Right forelimb (tissue), 1 donor: ENCODE measurements around the gene MYO5A.

Experiments
- DNase-seq: peaks from one replicate; pipeline ENCODE4 v3.0.0-alpha.2; 2018

Gene MYO5A

GRCh38 chr15:52415628-52416027 lies 113.1 kb downstream of the MYO5A start:
- no peak for DNase-seq

GRCh38 chr15:52414936-52415335 lies 113.7 kb downstream of the MYO5A start:
- DNase-seq: no peak

- DNase-seq: no peak
Measured at GRCh38 chr15:52408823-52409222, 119.9 kb downstream of the MYO5A start.

DNA sequence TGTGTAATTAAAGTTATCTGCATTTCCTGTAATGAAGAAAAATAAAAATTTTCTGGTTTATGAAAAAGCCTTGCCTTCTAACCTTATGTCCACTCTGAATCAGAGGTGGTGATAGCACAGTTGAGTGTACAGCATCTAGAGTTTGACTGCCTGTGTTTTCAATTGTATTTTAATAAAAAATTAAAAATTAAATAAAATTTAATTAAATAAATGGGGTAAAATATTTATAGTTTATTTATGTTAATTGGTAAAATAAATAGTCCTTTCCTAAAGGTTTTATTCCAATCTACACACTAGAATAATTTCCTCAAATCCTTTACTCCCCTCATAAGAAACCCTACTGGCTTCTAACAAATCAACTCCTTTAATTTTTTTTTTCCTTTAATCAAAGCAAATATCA lies 121.3 kb downstream of the MYO5A start:
- no peak for DNase-seq

DNA sequence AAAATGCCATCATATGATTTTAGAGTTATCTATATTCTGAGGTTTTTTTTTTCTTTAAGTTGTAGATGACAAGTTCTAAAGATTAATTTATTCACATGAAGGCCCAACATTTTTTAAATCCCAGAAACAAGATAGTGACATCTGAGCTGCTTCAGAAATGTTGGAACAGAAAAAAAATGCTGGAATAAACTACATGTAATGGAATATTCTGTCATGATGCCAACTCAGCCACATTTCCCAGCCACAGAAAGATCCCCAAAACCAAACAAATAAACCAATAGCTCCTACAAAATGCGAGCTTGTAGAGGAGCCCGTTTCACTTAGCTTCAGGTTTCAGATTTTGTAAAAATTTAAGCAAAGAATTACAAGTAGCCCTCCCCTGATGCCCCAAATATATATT lies 122.1 kb downstream of the MYO5A start:
- no peak for DNase-seq

- no peak for DNase-seq
Measured at GRCh38 chr15:52405856-52406255, 122.8 kb downstream of the MYO5A start.

GRCh38 chr15:52397118-52397517 lies 131.6 kb downstream of the MYO5A start:
- no peak for DNase-seq

GRCh38 chr15:52394118-52394517 lies 134.6 kb downstream of the MYO5A start:
- no peak for DNase-seq

DNA sequence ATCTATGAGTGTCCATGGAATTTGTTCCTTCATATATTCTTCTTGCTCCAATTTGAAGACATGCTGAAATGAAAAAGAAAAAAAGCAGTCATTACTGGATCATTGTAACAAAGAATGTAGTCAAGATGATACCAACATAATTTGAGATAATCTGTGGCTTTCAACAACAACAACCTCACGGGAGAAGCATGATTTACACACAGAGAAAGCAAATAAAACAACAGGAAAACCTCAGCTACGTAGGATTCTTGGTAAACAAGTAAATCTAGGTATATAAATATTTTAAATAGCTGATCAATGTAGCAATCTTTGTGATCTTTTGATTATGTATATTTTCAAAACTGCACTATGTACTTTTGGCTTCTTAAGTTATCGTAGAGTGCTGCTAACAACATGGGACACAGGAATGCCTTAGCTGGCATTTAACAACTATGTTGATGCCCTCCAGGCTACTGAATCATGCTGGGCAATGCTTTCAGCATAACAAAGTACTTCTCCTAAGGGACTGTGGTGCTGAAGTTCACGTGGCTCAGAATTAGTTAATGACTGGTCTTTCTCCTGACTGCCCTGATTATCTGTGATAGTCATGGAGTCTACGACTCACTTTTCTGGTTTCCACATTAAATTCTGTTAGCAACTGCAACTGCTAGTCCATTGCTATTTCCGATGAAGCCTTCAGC lies 136.5 kb downstream of the MYO5A start:
- no peak for DNase-seq

- DNase-seq: no peak
Measured at GRCh38 chr15:52391069-52391468, 137.6 kb downstream of the MYO5A start.

DNA sequence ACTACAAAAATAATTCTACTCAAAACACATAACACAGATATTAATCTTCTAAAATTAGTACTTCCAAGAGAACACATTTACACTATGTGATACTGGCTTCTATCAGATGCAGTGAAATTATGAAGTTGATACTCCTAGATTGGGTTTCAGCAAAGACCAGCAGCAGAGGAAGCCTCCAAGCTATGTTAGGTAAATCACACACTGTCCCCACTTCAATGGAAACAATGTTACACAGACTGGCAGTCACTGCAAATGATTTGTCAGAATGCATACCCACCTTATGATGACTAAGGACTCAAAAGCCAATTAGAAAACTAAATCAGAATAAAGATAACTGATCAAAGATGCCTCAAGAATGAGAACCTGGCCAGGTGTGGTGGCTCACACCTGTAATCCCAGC lies 143.0 kb downstream of the MYO5A start:
- DNase-seq: no peak

DNA sequence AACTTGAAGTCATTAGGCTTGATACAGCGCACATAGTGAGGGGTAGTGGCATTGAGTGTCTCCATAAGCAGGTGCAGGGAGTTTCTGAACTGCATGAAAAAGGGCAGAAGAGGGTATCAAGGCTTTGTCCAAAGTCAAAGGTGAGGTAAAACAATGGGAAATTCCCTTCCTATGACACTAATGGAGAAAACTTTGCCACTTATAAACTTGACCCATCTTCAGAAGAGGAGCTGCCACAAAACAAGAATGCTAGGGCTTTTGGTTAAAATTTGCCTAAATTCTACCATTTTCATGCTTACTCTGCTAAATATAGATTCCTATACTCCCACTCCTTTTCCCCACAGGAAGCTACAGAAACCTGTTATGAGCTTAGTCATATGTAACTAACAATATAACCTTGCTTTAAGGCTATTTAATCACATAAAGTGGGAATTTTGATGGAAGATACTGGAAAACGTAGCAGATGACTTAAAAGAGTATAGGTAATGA lies 145.5 kb downstream of the MYO5A start:
- DNase-seq: no peak

- DNase-seq: no peak
Measured at GRCh38 chr15:52382647-52383046, 146.0 kb downstream of the MYO5A start.

GRCh38 chr15:52379395-52380106 lies 149.1 kb downstream of the MYO5A start:
- DNase-seq: no peak

GRCh38 chr15:52378746-52379394 lies 149.8 kb downstream of the MYO5A start:
- no peak for DNase-seq

DNA sequence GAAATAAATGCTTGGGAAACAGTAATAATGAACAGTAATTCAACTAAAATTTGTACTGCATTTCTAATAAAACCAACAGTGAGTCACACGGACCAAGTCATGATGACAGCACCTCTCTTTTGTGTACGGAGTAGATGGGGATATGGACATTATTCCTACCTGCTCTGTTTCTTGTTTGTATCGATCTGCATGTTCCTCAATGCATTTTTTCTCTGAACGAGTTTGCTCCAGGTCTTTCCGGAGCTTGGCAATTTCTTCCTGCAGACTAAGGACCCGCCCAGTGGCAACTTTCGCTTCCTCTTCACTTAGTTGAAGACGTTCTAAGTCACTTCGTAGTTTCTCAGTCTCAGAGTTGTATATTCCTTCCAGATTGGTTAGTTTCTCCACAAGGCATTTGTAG lies 158.7 kb downstream of the MYO5A start:
- DNase-seq: no peak

- DNase-seq: no peak
Measured at GRCh38 chr15:52369455-52369854, 159.2 kb downstream of the MYO5A start.

DNA sequence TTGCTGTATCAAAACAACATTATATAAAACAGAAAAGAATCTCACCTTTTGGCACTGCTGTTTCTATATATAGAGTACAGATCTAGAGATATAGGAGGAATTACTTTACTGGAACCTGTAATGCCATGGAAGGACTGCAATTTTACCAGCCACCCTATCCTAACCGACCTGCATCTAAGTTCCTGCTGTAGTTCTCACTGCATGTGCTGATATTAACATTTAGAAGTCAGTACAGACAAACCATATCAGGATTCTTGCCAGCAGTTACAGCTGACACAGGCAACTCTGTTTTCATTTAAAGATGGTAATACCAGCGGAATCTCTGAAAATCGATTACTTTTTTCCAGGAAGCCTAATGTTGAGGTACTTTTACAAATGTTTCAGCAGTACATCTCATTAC lies 159.7 kb downstream of the MYO5A start:
- DNase-seq: no peak

DNA sequence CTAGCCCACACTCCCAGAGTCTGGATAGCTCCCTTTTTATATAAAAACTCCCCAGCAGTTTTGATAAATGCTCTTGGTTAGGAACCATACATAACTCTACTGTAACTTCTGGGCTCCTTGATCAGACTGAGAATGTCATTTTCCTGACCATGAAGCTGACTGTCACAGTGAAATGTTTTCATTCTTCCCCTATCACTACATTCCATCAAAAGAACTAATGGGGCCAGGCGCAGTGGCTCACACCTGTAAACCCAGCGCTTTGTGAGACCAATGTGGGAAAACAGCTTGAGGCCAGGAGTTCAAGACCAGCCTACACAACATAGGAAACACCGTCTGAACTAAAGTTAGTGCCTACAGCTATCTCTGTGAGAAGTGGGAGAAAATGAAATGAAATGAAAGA lies 160.3 kb downstream of the MYO5A start:
- no peak for DNase-seq

GRCh38 chr15:52362497-52362896 lies 166.2 kb downstream of the MYO5A start:
- no peak for DNase-seq

DNA sequence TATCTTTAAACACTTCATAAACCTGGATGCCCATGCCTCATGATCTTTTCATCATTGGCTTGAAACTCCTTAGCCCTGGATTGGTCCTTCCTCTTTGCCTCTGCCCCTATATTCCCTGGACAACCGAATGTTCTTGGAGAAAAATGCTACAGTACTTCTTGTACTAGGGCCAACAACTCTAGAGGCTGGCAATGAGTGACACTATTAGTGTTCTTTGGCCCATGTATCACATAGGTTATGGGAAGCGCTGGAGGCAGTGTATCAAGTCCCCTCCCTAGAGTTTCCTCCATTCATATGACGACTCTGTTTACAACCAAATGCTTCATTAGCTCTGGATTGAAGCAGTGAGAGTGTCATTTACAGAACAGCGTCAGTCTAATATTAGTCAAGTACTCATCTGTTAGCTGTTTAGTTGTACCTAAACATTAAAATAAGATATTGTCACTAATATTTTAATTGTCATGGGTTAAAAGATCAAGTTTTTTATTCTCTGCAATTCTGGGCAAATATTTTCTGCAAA lies 166.6 kb downstream of the MYO5A start:
- DNase-seq: no peak

DNA sequence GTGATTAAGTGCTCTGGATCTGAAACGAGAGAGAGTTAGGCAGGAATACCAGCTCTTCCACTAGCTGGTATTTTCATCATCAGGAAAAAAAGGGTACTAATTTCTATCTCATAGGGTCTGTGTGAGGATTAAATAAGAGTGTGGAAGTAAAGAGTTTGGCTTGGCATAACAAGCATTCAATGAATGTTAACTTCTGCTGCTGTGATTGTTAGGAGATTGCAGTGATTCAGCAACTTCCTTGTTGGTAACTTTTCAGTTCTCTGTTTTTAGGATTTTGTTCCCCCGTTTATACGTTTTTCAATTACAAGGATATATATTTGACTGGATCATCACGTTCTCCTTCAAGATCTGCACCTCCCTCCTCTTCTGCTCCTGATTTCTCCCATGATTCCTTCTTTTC lies 167.2 kb downstream of the MYO5A start:
- DNase-seq: no peak

- DNase-seq: no peak
Measured at GRCh38 chr15:52360229-52361203, 168.2 kb downstream of the MYO5A start.
